SK-N-SH (cell line): Measurements from ENCODE around the gene SLC4A9.

Experiments
- CTCF ChIP-seq: fragments of 200-600 bp; sonication (generic); IDR thresholded peaks from 2 replicates; pipeline ENCODE4 v1.6.1; 2017; ENCODE audit warnings: antibody characterized with exemption, mild to moderate bottlenecking, moderate library complexity
- EZH2phosphoT487 ChIP-seq: fragments of 200-600 bp; sonication (generic); IDR thresholded peaks from 2 replicates; pipeline ENCODE4 v1.6.1; 2017; ENCODE audit warnings: low read depth, mixed run types, mild to moderate bottlenecking, antibody characterized with exemption, moderate library complexity, borderline replicate concordance
- FOSL2 ChIP-seq: IDR thresholded peaks from 2 replicates; pipeline ENCODE4 v1.4.0; 2012; ENCODE audit warnings: low read depth, mild to moderate bottlenecking, moderate library complexity, borderline replicate concordance
- GABPA ChIP-seq: IDR thresholded peaks from 2 replicates; pipeline ENCODE4 v1.4.0; 2012; ENCODE audit warnings: low read depth, mild to moderate bottlenecking
- GATA2 ChIP-seq: sonication (generic); formaldehyde crosslinking; IDR thresholded peaks from 2 replicates; pipeline ENCODE4 v1.5.0; 2020; ENCODE audit warnings: mild to moderate bottlenecking, missing genetic modification reagents
- JUND ChIP-seq: IDR thresholded peaks from 2 replicates; pipeline ENCODE4 v1.4.0; 2012
- MEF2A ChIP-seq: IDR thresholded peaks from 2 replicates; pipeline ENCODE4 v1.4.0; 2012; ENCODE audit warnings: low read depth, borderline replicate concordance
- POLR2AphosphoS5 ChIP-seq: IDR thresholded peaks from 2 replicates; pipeline ENCODE4 v1.6.1; 2012; ENCODE audit warnings: low read depth, low read length
- REST ChIP-seq: IDR thresholded peaks from 2 replicates; pipeline ENCODE4 v1.6.1; 2012; ENCODE audit warnings: mild to moderate bottlenecking, low read depth, low read length, moderate library complexity
- TF ChIP-seq, protein P1 (sequence below): IDR thresholded peaks from 2 replicates; pipeline ENCODE4 v1.4.0; 2012; ENCODE audit warnings: low read depth
- TF ChIP-seq, protein P2 (sequence below): IDR thresholded peaks from 2 replicates; pipeline ENCODE4 v1.4.0; 2012; ENCODE audit warnings: low read depth, borderline replicate concordance
- TF ChIP-seq, protein P3 (sequence below): fragments of 150-350 bp; IDR thresholded peaks from 2 replicates; pipeline ENCODE4 v1.6.1; 2017; ENCODE audit warnings: antibody characterized with exemption, low read length, low read depth, borderline replicate concordance

GRCh38 chr5:140342896-140343295 lies 17.1 kb upstream of the SLC4A9 start:
- no peak for TF ChIP-seq MEF2A
- no peak for TF ChIP-seq CTCF
- TF ChIP-seq REST, result no peak
- no peak for TF ChIP-seq POLR2AphosphoS5
- TF ChIP-seq FOSL2, result no peak
- TF ChIP-seq, protein P1, sequence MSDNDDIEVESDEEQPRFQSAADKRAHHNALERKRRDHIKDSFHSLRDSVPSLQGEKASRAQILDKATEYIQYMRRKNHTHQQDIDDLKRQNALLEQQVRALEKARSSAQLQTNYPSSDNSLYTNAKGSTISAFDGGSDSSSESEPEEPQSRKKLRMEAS, result no peak
- TF ChIP-seq, protein P2, sequence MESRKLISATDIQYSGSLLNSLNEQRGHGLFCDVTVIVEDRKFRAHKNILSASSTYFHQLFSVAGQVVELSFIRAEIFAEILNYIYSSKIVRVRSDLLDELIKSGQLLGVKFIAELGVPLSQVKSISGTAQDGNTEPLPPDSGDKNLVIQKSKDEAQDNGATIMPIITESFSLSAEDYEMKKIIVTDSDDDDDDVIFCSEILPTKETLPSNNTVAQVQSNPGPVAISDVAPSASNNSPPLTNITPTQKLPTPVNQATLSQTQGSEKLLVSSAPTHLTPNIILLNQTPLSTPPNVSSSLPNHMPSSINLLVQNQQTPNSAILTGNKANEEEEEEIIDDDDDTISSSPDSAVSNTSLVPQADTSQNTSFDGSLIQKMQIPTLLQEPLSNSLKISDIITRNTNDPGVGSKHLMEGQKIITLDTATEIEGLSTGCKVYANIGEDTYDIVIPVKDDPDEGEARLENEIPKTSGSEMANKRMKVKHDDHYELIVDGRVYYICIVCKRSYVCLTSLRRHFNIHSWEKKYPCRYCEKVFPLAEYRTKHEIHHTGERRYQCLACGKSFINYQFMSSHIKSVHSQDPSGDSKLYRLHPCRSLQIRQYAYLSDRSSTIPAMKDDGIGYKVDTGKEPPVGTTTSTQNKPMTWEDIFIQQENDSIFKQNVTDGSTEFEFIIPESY, result no peak
- TF ChIP-seq GABPA, result no peak
- TF ChIP-seq, protein P3, sequence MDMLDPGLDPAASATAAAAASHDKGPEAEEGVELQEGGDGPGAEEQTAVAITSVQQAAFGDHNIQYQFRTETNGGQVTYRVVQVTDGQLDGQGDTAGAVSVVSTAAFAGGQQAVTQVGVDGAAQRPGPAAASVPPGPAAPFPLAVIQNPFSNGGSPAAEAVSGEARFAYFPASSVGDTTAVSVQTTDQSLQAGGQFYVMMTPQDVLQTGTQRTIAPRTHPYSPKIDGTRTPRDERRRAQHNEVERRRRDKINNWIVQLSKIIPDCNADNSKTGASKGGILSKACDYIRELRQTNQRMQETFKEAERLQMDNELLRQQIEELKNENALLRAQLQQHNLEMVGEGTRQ, result no peak
- no peak for TF ChIP-seq EZH2phosphoT487
- TF ChIP-seq JUND, result no peak
- no peak for TF ChIP-seq GATA2 (CRISPR knock-in tag)
